IMR-90 (cell line): ENCODE results near the gene PHETA1. TPM values are rescaled to one million over a fixed set of nuclear protein-coding genes. Genes with fewer than 3 reads are reported as not detected.
A peak's percentile ranks its signal among the peaks of the same experiment; 100 is the strongest.

ENCODE experiments used
- ATAC-seq: fragments of 200-7000 bp; cut with Tn5 transposase; 2 replicates; pipeline ENCODE4 v1.9.1; 2020; ENCODE audit warnings: low read depth, mild to moderate bottlenecking, moderate library complexity
- BruUV-seq: library from RNA; stranded (reverse); fragments of 400-500 nt; replicated peaks from 2 replicates; lab custom pipeline; 2021; lab: Mats Ljungman, UMichigan
- CTCF ChIA-PET: fragments of 300-600 bp; formaldehyde crosslinking; extraction: SDS; loops from one replicate; lab custom pipeline; 2021; ENCODE audit warnings: antibody characterized with exemption; lab: Yijun Ruan, JAX
- POLR2A ChIA-PET: fragments of 300-600 bp; sonication (Branson Sonifier 250); formaldehyde crosslinking; loops from one replicate; lab custom pipeline; 2022; ENCODE audit warnings: antibody characterized with exemption; ENCODE audit not compliant: unreplicated experiment; lab: Charles Lee
- DNase-seq: peaks from one replicate; pipeline ENCODE4 v3.0.0; 2013
- H2AFZ ChIP-seq: replicated peaks from 2 replicates; pipeline ENCODE3; 2013; ENCODE audit warnings: low read length, mild to moderate bottlenecking; ENCODE audit not compliant: poor library complexity
- H2AK5ac ChIP-seq: 2 replicates; pipeline ENCODE4 v1.6.1; 2013; ENCODE audit warnings: low read depth, low read length, inconsistent platforms
- H2AK9ac ChIP-seq: replicated peaks from 2 replicates; pipeline ENCODE3; 2013; ENCODE audit warnings: mild to moderate bottlenecking, low read depth, low read length, moderate library complexity; ENCODE audit not compliant: poor library complexity
- H2BK120ac ChIP-seq: 2 replicates; pipeline ENCODE4 v1.6.1; 2013; ENCODE audit warnings: low read depth, low read length, inconsistent platforms
- H2BK15ac ChIP-seq: 3 replicates; pipeline ENCODE4 v1.6.1; 2013; ENCODE audit warnings: low read depth, low read length, inconsistent platforms
- H2BK20ac ChIP-seq: 2 replicates; pipeline ENCODE4 v1.6.1; 2013; ENCODE audit warnings: low read depth, mild to moderate bottlenecking, inconsistent platforms, low read length, moderate library complexity
- H2BK5ac ChIP-seq: 2 replicates; pipeline ENCODE4 v1.6.1; 2013; ENCODE audit warnings: mild to moderate bottlenecking, low read depth, low read length, inconsistent platforms; ENCODE audit not compliant: poor library complexity, severe bottlenecking
- H3K14ac ChIP-seq: replicated peaks from 2 replicates; pipeline ENCODE4 v1.6.1; 2013; ENCODE audit warnings: low read depth, low read length, inconsistent platforms
- H3K18ac ChIP-seq: 2 replicates; pipeline ENCODE4 v1.6.1; 2013; ENCODE audit warnings: low read depth, low read length, control low read depth
- H3K23ac ChIP-seq: 2 replicates; pipeline ENCODE4 v1.6.1; 2013; ENCODE audit warnings: low read depth, low read length, inconsistent platforms
- H3K27ac ChIP-seq: 2 replicates; pipeline ENCODE4 v1.5.1; 2013; ENCODE audit warnings: mild to moderate bottlenecking, control low read depth, low read length; ENCODE audit not compliant: insufficient read depth
- H3K27me3 ChIP-seq: 2 replicates; pipeline ENCODE4 v1.6.1; 2013; ENCODE audit warnings: low read length; ENCODE audit not compliant: control insufficient read depth, insufficient read depth
- H3K36me3 ChIP-seq: 2 replicates; pipeline ENCODE4 v1.6.1; 2013; ENCODE audit warnings: low read length, mixed read lengths; ENCODE audit not compliant: control insufficient read depth, insufficient read depth
- H3K4ac ChIP-seq: 2 replicates; pipeline ENCODE4 v1.6.1; 2013; ENCODE audit warnings: low read depth, low read length, inconsistent platforms
- H3K4me1 ChIP-seq: 2 replicates; pipeline ENCODE4 v1.6.1; 2013; ENCODE audit warnings: low read length, mixed read lengths; ENCODE audit not compliant: control insufficient read depth, insufficient read depth
- H3K4me2 ChIP-seq: 2 replicates; pipeline ENCODE4 v1.6.1; 2013; ENCODE audit warnings: low read depth, mild to moderate bottlenecking, control low read depth, low read length, moderate library complexity
- H3K4me3 ChIP-seq: 2 replicates; pipeline ENCODE4 v1.5.1; 2013; ENCODE audit warnings: low read depth, mild to moderate bottlenecking, control low read depth, low read length, moderate library complexity; ENCODE audit not compliant: insufficient read depth
- H3K56ac ChIP-seq: 2 replicates; pipeline ENCODE4 v1.6.1; 2013; ENCODE audit warnings: low read length, inconsistent platforms; ENCODE audit not compliant: insufficient read depth; ENCODE audit errors: extremely low read depth
- H3K79me1 ChIP-seq, 2 experiments: 2 replicates each; pipeline ENCODE4 v1.6.1; 2013; ENCODE audit warnings: low read length in 2 of 2, inconsistent platforms in 1 of 2, low read depth in 1 of 2
- H3K9ac ChIP-seq: 2 replicates; pipeline ENCODE4 v1.6.1; 2013; ENCODE audit warnings: low read depth, low read length, control low read depth
- H3K9me1 ChIP-seq: 2 replicates; pipeline ENCODE4 v1.6.1; 2013; ENCODE audit warnings: low read length, inconsistent platforms; ENCODE audit not compliant: insufficient read depth
- H3K9me3 ChIP-seq: 2 replicates; pipeline ENCODE4 v1.6.1; 2013; ENCODE audit warnings: low read length; ENCODE audit not compliant: control insufficient read depth, insufficient read depth
- H4K20me1 ChIP-seq: 2 replicates; pipeline ENCODE4 v1.6.1; 2013; ENCODE audit warnings: low read length, inconsistent platforms; ENCODE audit not compliant: insufficient read depth
- H4K5ac ChIP-seq: 2 replicates; pipeline ENCODE4 v1.6.1; 2013; ENCODE audit warnings: mild to moderate bottlenecking, low read depth, low read length, control low read depth
- H4K8ac ChIP-seq, 2 experiments: 2 replicates each; pipeline ENCODE4 v1.6.1; 2013; ENCODE audit warnings: low read depth in 2 of 2, low read length in 2 of 2, control low read depth in 1 of 2, inconsistent platforms in 1 of 2
- H4K91ac ChIP-seq: 2 replicates; pipeline ENCODE4 v1.6.1; 2013; ENCODE audit warnings: low read depth, low read length, inconsistent platforms; ENCODE audit not compliant: insufficient read depth
- CEBPB ChIP-seq: IDR thresholded peaks from 2 replicates; pipeline ENCODE4 v1.6.1; 2012; ENCODE audit warnings: low read depth, low read length, improper control_type of control experiment
- CHD1 ChIP-seq: IDR thresholded peaks from 2 replicates; pipeline ENCODE4 v1.6.1; 2012; ENCODE audit warnings: low read depth, low read length, improper control_type of control experiment
- FOS ChIP-seq: fragments of 150-350 bp; IDR thresholded peaks from 2 replicates; pipeline ENCODE4 v1.6.1; 2016; ENCODE audit warnings: low read depth, low read length
- MAZ ChIP-seq: IDR thresholded peaks from 2 replicates; pipeline ENCODE4 v1.6.1; 2012; ENCODE audit warnings: low read depth, mild to moderate bottlenecking, low read length, improper control_type of control experiment, moderate library complexity, borderline replicate concordance
- MXI1 ChIP-seq: IDR thresholded peaks from 2 replicates; pipeline ENCODE4 v1.6.1; 2012; ENCODE audit warnings: low read depth, mild to moderate bottlenecking, low read length, moderate library complexity, borderline replicate concordance
- NFE2L2 ChIP-seq: fragments of 150-350 bp; IDR thresholded peaks from 2 replicates; pipeline ENCODE4 v1.6.1; 2016; ENCODE audit warnings: low read depth, mild to moderate bottlenecking, low read length
- RAD21 ChIP-seq: IDR thresholded peaks from 2 replicates; pipeline ENCODE4 v1.6.1; 2012; ENCODE audit warnings: low read length, improper control_type of control experiment
- RCOR1 ChIP-seq: IDR thresholded peaks from 2 replicates; pipeline ENCODE4 v1.6.1; 2012; ENCODE audit warnings: mild to moderate bottlenecking, low read length, improper control_type of control experiment; ENCODE audit not compliant: insufficient replicate concordance
- RFX5 ChIP-seq: IDR thresholded peaks from 2 replicates; pipeline ENCODE4 v1.8.0; 2012; ENCODE audit warnings: low read depth, mild to moderate bottlenecking, low read length, moderate library complexity
- SMC3 ChIP-seq: fragments of 150-350 bp; IDR thresholded peaks from 2 replicates; pipeline ENCODE4 v1.6.1; 2016; ENCODE audit warnings: low read depth, mild to moderate bottlenecking, antibody characterized with exemption, low read length, moderate library complexity
- WGBS, 2 experiments: methylation state at CpG; one replicate each; pipeline versions ENCODE4 v1.1.5 to v1.1.7; 2013; ENCODE audit warnings: missing lambda C conversion rate in 2 of 2; ENCODE audit not compliant: insufficient read length in 1 of 2; ENCODE audit errors: extremely low coverage in 2 of 2; 5-methylcytosine and 5-hydroxymethylcytosine counted together
- dilution Hi-C: fragments of 300-500 bp; cut with HindIII; formaldehyde crosslinking; loops from one replicate; pipeline ENCODE4 v1.14.3; 2018; ENCODE audit warnings: low sequenced_read_pairs; ENCODE audit not compliant: unreplicated experiment
- in situ Hi-C: fragments of 300-500 bp; cut with MboI; formaldehyde crosslinking; loops from 3 replicates; pipeline ENCODE4 v1.14.3; 2019; ENCODE audit warnings: low sequenced_read_pairs, inconsistent platforms, mixed read lengths
- intact Hi-C: fragments of 100-400 bp; cut with micrococcal nuclease; formaldehyde crosslinking; loops from 2 replicates; pipeline ENCODE4 v1.10.0; 2022
- polyA plus RNA-seq, 3 experiments: library from polyadenylated mRNA; depleted of rRNA; stranded (reverse); fragments of >200 nt; gene quantifications; 2 replicates each; pipeline ENCODE4 v1.2.3, GENCODE V29; 2012; ENCODE audit warnings: low replicate concordance in 1 of 3
- total RNA-seq: library from RNA; depleted of rRNA; stranded (reverse); fragments of >200 nt; gene quantifications from 2 replicates; pipeline ENCODE4 v1.2.3, GENCODE V29; 2012
- TF ChIP-seq, protein P1 (sequence below): fragments of 150-350 bp; IDR thresholded peaks from 2 replicates; pipeline ENCODE4 v1.6.1; 2017; ENCODE audit warnings: mild to moderate bottlenecking, antibody characterized with exemption, low read length, low read depth
- TF ChIP-seq, protein P2 (sequence below): conservative IDR thresholded peaks from 2 replicates; pipeline ENCODE4 v1.5.1; 2012; ENCODE audit warnings: mild to moderate bottlenecking, low read depth, low read length, improper control_type of control experiment

The PHETA1 gene
- total and polyA plus RNA-seq, 2 of the 4 experiments (the other 2 are of a cell fraction), result 3.2 to 6.6 TPM

DNA sequence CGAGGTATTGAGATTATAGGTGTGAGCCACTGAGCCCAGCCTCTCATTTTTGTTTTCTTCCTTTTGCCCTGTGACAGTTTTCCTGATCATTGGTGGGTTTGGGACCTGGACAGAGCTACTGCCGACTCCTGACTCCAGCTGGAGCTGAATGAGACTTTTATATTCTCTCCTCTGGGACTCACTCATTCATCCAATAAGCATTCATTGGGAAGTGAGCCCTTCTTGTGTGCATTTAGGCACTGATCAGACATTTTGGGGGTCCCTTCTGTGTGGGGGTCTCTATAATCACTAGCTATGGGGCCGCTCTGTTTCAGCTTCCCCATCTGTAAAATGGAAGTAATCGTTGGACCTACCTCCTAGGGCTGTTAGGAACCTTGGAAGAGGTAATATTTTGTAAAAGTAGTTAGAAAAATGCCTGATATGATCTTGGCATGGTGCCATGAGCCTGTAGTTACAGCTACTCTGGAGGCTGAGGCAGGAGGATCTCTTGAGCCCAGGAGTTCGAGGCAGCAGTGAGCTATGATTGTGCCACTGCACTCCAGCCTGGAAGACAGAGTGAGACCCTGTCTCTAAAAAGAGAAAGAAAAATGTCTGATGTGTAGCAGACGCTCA, 44.0 kb upstream of the PHETA1 start:
- intact Hi-C loops, result no loop called here
- Histone ChIP-seq H3K9ac (no peak overlapping the region), H4K8ac (no peak overlapping the region), H2BK5ac (no peak overlapping the region), H4K91ac (0 out of 2 replicates have a peak overlapping the region, but pooled peaks have one; percentile 0), H3K9me1 (peaks cover 29% of the 10 kb centered on the region), H2AK5ac (peak overlapping the region; percentile 56; the same call in 1 of the 2 replicates), H3K79me1 (peaks cover 21 to 84% of the 10 kb centered on the region in 2 experiments; a peak in 3 of 4 replicates), H3K23ac (no peak overlapping the region; the same call in 1 of the 2 replicates), H3K27me3 (no peaks in the 10 kb centered on the region), H3K4me1 (peaks cover 35% of the 10 kb centered on the region), H3K18ac (no peak overlapping the region), H4K20me1 (peaks cover 59% of the 10 kb centered on the region), H3K4me3 (no peak overlapping the region), H2AFZ (no peak overlapping the region), H2BK120ac (no peak overlapping the region), H3K4me2 (no peak overlapping the region), H3K27ac (no peak overlapping the region), H3K14ac (0 out of 2 replicates have a peak overlapping the region, but pooled peaks have one; percentile 46), H3K4ac (peak overlapping the region; percentile 46), H4K5ac (no peak overlapping the region), H3K36me3 (no peaks in the 10 kb centered on the region; the same call in none of the 2 replicates), H2AK9ac (no peak overlapping the region), H2BK20ac (no peak overlapping the region), H3K9me3 (no peaks in the 10 kb centered on the region), H2BK15ac (no peak overlapping the region), H3K56ac (no peak overlapping the region)
- dilution Hi-C loops, result no loop called here
- 90% methylated on average over 2 of the region's 6 CpGs; no CpG with 5 or more reads in 1 of the 2 experiments for WGBS, 2 experiments
- ChIA-PET POLR2A (no interaction called here), CTCF (interaction anchor here (1.1 to 4.1 kb wide), 3 partner anchors 16 to 39 kb away, joined by 3 to 21 read pairs (median 8); no protein-coding TSS in a partner anchor)
- BruUV-seq, result no TSS peak
- TF ChIP-seq, protein P1, sequence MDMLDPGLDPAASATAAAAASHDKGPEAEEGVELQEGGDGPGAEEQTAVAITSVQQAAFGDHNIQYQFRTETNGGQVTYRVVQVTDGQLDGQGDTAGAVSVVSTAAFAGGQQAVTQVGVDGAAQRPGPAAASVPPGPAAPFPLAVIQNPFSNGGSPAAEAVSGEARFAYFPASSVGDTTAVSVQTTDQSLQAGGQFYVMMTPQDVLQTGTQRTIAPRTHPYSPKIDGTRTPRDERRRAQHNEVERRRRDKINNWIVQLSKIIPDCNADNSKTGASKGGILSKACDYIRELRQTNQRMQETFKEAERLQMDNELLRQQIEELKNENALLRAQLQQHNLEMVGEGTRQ, result no peak
- no peak for TF ChIP-seq MAZ
- no peak for TF ChIP-seq CHD1
- TF ChIP-seq, protein P2, sequence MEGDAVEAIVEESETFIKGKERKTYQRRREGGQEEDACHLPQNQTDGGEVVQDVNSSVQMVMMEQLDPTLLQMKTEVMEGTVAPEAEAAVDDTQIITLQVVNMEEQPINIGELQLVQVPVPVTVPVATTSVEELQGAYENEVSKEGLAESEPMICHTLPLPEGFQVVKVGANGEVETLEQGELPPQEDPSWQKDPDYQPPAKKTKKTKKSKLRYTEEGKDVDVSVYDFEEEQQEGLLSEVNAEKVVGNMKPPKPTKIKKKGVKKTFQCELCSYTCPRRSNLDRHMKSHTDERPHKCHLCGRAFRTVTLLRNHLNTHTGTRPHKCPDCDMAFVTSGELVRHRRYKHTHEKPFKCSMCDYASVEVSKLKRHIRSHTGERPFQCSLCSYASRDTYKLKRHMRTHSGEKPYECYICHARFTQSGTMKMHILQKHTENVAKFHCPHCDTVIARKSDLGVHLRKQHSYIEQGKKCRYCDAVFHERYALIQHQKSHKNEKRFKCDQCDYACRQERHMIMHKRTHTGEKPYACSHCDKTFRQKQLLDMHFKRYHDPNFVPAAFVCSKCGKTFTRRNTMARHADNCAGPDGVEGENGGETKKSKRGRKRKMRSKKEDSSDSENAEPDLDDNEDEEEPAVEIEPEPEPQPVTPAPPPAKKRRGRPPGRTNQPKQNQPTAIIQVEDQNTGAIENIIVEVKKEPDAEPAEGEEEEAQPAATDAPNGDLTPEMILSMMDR, result no peak
- no peak for TF ChIP-seq FOS
- no peak for TF ChIP-seq RCOR1
- TF ChIP-seq RAD21, result no peak
- TF ChIP-seq CEBPB, result no peak
- no peak for TF ChIP-seq SMC3
- no peak for TF ChIP-seq MXI1
- no peak for TF ChIP-seq RFX5
- no peak for TF ChIP-seq NFE2L2
- DNase-seq (no peak), ATAC-seq (no peak)
- in situ Hi-C loops, result no loop called here
